GM18909 (cell line): ENCODE data around the gene WFIKKN2.

Source experiments
- ATAC-seq: cut with Tn5 transposase; IDR thresholded peaks from one replicate; pipeline ENCODE4 v1.9.1; 2021; ENCODE audit warnings: mild to moderate bottlenecking; ENCODE audit not compliant: unreplicated experiment, poor library complexity

WFIKKN2 gene

DNA sequence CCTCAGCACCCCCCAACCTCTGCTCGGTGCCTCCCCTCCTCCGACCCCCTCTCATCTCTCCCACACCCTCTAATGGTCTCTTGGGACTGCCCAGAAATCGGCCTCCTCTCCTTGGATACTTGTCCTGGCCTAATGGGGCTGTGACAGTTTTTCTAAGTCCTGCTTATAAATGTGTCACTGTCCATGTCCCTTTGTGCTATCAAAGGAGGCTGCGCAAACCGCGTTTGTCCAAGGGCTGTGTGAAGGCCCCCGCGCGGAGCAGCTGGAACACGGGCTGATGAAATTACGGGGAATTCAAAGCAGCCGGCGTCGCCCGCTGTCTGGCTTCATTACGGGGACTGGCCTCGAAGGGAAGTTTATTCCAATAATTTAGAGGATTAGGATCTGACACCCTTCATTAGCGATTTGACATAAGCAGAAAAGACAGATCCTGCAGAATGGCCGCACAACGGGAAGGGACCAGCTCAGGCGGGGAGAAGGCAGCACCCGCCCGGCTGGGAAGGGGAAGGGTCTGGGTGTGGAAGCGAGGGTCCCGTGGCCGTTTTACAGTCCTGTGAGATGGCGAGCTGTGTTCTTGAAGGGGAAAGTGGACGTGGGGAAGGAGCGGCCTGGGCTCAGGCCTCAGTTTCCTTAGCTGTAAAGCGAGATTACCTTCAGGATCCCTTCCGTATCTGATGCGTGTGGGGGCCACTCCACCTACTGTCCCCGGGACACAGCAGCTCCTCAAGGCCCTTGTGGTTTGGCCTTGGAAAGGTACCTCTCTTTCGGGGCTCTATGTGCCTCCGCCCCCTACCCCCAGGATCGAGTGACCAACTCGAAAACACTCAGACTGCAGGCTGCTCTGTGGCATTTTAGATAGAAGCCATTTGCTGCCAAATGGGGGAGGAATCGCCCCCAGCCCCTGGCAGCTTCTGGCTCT lies 1.6 kb upstream of the WFIKKN2 start:
- ATAC-seq = no peak

DNA sequence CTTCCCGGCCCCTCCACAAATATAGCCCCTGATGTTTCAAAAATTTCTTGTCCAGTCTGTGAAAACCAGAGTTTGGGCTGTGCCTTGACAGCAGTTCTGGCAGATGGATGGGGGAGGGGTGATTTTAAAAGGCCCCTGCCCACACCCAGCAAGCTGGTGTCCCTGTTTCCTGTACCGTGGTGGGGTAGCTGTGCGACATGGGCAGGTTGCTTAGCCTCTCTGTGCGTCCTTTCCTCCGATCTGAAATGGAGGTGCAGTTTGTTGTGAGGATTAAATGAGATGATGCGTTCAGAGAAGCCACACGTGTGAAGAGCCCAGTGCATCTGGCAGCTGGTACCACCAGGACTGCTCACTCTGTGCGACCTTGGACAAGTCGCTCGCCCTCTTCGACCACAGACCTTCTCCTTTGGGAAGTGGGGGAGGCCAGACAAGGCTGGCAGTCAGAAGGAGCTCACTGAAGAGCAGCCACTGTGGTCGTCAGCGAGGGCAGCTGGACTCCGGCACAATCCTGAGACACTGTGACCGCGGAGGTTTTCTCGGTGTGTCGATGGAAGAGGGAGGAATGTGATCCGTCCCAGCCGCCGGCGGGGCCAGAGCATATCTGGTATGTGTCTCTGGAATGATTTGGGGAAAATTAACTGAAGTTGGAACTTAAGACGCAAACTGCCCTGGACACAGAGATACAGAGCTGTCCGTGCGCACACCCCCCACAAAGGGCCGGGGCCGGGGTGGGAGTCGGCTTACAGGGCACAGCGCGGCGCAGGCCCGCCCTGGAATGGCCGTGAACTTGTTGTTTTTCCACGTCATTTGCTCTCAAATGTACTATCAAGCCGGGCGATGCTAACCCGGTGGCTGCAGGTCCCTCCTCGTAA lies 721 bp upstream of the WFIKKN2 start:
- ATAC-seq = no peak

GRCh38 chr17:50836826-50837225 lies 1.4 kb downstream of the WFIKKN2 start:
- ATAC-seq = no peak

GRCh38 chr17:50837286-50837979 lies 2.0 kb downstream of the WFIKKN2 start:
- ATAC-seq = no peak

GRCh38 chr17:50837980-50838954 lies 2.9 kb downstream of the WFIKKN2 start:
- no peak for ATAC-seq

- no peak for ATAC-seq
These were observed 4.4 kb downstream of the WFIKKN2 start for GRCh38 chr17:50839591-50840310.

GRCh38 chr17:50840311-50840851 lies 5.0 kb downstream of the WFIKKN2 start:
- ATAC-seq = no peak

DNA sequence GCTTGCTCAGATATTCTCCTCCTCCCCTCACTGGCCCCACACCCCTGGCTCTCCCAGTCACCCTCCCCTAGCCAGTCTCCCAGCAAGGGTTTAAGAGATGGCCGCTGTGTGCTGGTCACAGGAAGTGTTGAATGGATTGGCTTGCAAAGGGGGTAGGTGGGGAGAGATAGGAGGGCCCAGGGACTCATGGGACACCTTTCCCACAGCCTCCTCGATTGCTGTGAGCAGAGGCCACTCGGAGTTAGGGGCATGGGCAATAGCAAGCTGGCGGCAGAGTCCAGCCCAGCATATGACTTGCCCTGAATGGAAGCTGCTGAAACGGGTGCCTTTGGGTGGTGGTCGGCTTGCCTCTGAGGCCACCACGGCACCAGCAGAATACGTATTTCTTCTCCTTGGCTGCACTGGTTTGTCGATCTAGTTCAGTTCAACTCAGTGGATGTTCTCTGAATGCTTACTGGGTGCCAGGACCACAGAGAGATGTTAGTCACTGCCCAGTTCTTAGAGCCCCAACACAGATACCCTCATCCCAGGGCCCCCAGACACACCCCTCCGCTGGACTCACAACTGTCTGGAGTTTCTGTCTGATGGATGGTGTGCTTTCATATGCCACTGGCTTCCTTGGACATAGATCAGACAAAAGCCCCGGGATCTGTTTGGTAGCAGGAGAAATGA lies 6.0 kb downstream of the WFIKKN2 start:
- no peak for ATAC-seq

GRCh38 chr17:50841949-50842354 lies 6.6 kb downstream of the WFIKKN2 start:
- no peak for ATAC-seq

DNA sequence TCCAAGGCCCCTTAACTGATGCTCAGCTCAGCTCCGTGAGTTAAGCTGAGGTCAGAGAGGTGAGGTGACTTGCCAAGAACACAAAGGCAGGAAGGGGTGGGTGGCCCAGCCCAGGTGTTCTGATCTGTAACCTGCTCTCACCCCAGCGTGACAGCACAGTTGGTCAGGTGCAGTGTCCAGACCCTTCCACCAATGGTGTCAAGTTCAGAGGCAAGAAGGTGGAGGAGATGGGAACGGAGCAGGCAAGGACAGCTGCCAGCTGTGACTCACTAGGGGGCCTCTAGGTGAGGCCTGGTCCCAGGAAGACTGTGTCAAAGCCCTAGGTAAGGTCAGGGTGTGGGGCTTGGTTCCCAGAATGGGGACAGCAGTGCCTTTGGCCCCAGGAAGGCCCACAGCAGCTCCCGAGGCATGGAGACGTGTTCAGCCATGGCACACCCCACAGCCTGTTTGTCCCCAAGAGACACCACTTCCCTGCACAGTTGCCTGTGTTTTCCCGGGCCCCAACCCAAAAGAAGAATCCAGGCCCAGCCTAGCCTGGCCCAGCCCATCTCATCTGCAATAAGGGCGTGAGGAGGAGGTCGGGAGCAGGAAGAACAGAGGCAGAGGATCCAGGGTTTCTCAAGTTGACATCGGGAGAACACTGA lies 7.2 kb downstream of the WFIKKN2 start:
- no peak for ATAC-seq

- ATAC-seq = no peak
These were observed 7.9 kb downstream of the WFIKKN2 start for GRCh38 chr17:50843150-50843905.

DNA sequence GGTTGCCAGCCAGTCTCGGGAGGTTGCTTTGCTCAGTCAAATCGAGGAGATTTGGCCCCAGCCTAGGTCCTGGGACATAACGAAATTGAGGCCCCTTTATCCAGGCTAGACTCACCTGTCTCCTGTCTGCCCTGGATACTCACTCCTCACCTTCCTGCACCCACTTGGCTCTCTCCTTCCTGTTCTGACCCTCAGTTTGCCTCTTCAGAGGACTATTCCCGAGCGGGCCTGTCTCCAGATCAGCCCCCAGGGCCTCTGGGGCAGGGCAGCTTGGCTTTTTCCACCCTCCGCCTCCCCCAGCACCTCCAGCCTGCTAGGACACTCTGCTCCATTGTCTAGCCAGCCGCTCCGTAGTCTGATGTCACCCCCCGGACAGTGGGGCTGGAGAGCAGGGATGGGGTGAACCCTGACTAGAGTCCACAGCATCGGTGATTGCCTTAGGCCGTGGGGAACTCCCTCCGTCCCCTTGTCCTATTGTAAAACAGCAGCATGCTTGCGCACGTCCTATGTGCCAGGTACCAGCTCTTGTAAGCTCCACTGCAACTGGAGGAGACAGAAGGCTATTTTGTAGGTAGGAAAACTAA lies 8.8 kb downstream of the WFIKKN2 start:
- no peak for ATAC-seq

DNA sequence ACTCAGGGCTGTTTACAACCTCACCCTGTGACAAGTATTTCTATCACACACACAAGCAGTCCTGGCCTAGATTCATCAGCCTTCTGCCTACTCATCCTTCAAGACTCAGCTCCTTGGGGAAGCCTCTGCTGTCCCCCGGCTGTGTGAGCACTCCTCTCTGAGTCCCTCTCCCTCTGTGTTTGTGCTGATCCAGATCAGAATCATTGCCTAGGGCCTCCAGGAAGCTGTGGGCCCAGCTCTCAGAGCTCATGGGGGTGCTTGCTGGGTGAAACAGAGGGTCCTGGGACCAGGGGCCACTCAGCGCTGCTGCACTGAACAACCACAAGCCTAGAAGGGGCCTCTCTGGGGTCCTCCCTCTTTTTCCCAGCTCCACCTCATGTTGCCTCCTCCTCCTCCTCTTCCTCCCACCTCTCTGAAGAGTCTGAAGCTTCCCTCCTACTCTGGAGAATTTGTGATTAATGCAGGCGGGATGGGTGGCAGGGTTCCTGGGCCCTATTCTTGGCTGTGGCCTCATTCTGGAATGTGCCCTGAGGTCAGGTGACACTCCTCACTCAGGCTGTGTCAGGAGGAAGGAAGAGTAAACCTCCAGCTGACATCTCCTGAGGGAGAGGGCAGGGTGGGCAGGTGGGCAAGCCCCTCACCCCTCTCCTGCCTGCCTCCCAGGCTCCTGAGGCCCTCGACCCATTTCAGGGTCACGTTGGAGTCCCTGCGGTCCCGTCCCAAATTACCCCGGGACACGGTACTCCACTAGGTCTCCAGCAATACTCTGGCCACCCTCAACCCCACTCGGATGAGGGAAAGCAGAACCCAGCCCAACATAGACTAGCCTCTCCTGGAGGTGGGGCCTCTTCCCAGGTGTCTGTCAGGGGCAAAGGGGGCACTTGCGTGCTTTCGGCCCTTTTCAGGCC lies 10.1 kb downstream of the WFIKKN2 start:
- ATAC-seq = no peak

GRCh38 chr17:50847566-50847965 lies 12.2 kb downstream of the WFIKKN2 start:
- no peak for ATAC-seq

- ATAC-seq = no peak
These were observed 12.7 kb downstream of the WFIKKN2 start for GRCh38 chr17:50848039-50848438.

DNA sequence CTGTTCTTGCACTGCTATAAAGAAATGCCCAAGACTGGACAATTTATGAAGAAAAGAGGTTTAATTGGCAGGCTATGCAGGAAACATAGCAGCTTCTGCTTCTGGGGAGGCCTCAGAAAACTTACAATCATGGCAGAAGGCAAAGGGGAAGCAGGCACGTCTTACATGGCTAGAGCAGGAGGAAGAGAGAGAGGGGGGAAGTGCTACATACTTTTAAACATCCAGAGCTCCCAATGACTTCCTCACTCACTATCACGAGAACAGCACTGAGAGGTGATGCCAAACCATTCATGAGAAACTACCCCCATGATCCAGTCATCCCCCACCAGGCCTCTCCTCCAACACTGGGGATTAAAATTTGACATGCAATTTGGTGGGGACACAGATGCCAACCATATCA lies 13.3 kb downstream of the WFIKKN2 start:
- ATAC-seq = no peak
